ENCODE measurements around the gene ECHDC1. TPM values are rescaled to one million over a fixed set of nuclear protein-coding genes. Genes with fewer than 3 reads are reported as not detected.
"Not testable (repeated sequence)": the region's sequence is repeated elsewhere in the genome, so short reads cannot be mapped to it uniquely, and the experiment has no call there.

Gene ECHDC1
- total and polyA plus RNA-seq, 2 experiments from 2014 or later: 60.7 to 96.1 TPM

DNA sequence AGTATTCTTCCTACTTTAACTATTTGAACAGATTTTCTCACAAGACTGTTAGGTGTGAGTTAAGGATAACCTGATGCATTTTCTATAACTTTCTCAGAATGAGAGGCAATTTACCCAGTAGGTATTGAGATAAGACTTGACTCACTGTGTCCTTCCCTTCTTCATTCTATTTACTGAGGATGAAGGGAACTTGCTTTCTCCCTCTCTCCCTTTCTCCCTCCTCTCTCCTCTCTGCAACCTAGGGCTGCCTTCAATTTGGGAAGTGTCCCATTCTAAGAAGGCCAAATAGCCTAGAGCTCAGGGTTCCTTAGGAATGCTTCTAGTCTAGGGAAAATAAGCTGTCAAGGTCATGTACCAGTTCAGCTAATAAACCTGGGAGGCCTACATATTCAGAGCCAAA lies 3.2 kb downstream of the ECHDC1 start:
- Histone ChIP-seq H3K4me2 (peak overlapping the region; percentile 88), H3K79me2 (peaks cover 90% of the 10 kb centered on the region)

DNA sequence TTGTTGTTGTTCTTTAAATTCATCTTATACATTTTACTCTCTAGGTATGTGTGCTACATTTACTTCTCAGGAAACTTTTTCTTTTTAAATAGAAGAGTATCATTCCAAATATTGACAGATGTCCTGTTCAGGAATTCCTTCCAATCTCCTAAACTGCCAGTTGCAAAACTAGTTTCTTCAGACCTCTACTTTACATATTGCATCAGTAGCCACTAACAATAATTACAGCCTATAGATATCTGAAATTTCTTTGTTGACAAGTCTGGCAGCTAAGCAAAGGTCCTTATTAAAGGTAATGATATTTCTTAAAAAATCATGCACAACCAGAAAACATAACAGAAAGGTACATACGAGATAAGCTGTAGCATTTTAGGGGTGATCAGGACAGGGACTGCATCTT lies 4.5 kb downstream of the ECHDC1 start:
- Histone ChIP-seq H3K9me2 (replicated peaks; ENCODE audit: insufficient read depth) (no peaks in the 10 kb centered on the region), H3K36me3 (replicated peaks; ENCODE audit: insufficient read depth, low read depth) (no peaks in the 10 kb centered on the region), H3K4me3 (no peak overlapping the region), H3K9me3 (ENCODE audit: low read depth) (no peaks in the 10 kb centered on the region), H3K4me1 (ENCODE audit: insufficient read depth) (peaks cover 33% of the 10 kb centered on the region), H3K27ac (no peak overlapping the region), H4K20me1 (ENCODE audit: insufficient read depth, poor library complexity, severe bottlenecking) (peaks cover 52% of the 10 kb centered on the region), H3K4me2 (peak overlapping the region; percentile 2), H3K27me3 (no peaks in the 10 kb centered on the region), H2AFZ (no peak overlapping the region), H3K79me2 (peaks cover 91% of the 10 kb centered on the region)
- TF ChIP-seq EZH2 (IDR thresholded peaks at IDR 0.05; ENCODE audit: borderline replicate concordance): no peak
- no peak for TF ChIP-seq EZH2phosphoT487 (IDR thresholded peaks at IDR 0.05; ENCODE audit: low read depth, severe bottlenecking, unreplicated experiment)
- TF ChIP-seq, protein P1, sequence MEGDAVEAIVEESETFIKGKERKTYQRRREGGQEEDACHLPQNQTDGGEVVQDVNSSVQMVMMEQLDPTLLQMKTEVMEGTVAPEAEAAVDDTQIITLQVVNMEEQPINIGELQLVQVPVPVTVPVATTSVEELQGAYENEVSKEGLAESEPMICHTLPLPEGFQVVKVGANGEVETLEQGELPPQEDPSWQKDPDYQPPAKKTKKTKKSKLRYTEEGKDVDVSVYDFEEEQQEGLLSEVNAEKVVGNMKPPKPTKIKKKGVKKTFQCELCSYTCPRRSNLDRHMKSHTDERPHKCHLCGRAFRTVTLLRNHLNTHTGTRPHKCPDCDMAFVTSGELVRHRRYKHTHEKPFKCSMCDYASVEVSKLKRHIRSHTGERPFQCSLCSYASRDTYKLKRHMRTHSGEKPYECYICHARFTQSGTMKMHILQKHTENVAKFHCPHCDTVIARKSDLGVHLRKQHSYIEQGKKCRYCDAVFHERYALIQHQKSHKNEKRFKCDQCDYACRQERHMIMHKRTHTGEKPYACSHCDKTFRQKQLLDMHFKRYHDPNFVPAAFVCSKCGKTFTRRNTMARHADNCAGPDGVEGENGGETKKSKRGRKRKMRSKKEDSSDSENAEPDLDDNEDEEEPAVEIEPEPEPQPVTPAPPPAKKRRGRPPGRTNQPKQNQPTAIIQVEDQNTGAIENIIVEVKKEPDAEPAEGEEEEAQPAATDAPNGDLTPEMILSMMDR (IDR thresholded peaks at IDR 0.05; ENCODE audit: poor library complexity): no peak
- no peak for DNase-seq (ENCODE audit: low spot score)
- WGBS (ENCODE audit: low lambda C conversion rate, missing lambda C conversion rate): 65% methylated on average over 1 of the region's 1 CpG

More for the DNA sequence above, 3.2 kb downstream of the ECHDC1 start:
- H3K9me2 ChIP-seq (replicated peaks; ENCODE audit: insufficient read depth): no peaks in the 10 kb centered on the region
- TF ChIP-seq EZH2phosphoT487 (IDR thresholded peaks at IDR 0.05; ENCODE audit: low read depth, severe bottlenecking, unreplicated experiment) (no peak), EZH2 (IDR thresholded peaks at IDR 0.05; ENCODE audit: borderline replicate concordance) (no peak)
- TF ChIP-seq, protein P1 (IDR thresholded peaks at IDR 0.05; ENCODE audit: poor library complexity): no peak
- H4K20me1 ChIP-seq (ENCODE audit: insufficient read depth, poor library complexity, severe bottlenecking): peaks cover 47% of the 10 kb centered on the region
- H2AFZ ChIP-seq: no peak overlapping the region
- no peak overlapping the region for H3K4me3 ChIP-seq
- H3K36me3 ChIP-seq (replicated peaks; ENCODE audit: insufficient read depth, low read depth): no peaks in the 10 kb centered on the region
- no peak overlapping the region for H3K27ac ChIP-seq
- no peak for DNase-seq (ENCODE audit: low spot score)
- no peaks in the 10 kb centered on the region for H3K27me3 ChIP-seq
- peaks cover 33% of the 10 kb centered on the region for H3K4me1 ChIP-seq (ENCODE audit: insufficient read depth)
- no peaks in the 10 kb centered on the region for H3K9me3 ChIP-seq (ENCODE audit: low read depth)

DNA sequence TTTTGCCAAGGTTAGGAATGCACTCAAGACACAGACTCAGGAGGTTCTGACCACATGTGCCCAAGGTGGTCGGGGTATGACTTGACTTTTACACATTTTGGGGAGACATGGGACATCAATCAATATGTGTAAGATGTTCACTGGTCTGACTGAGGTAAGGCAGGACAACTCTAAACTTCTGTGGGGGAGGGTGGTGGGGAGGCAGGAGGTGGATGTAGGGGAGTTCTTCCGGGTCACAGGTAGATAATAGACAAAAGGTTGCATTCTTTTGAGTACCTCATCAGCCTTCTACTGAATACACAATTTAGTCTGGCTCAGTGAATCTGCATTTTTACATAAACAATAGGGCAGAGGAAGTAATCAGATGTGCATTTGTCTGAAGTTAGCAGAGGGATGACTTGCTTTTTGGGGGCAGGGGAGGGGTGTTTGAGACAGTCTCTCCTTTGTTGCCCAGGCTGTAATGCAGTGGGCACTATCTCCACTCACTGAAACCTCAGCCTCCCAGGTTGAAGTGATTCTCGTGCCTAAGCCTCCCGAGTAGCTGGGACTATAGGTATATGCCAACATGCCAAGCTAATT lies 10.9 kb downstream of the ECHDC1 start:
- H3K4me3 ChIP-seq: no peak overlapping the region
- TF ChIP-seq, protein P1 (IDR thresholded peaks at IDR 0.05; ENCODE audit: poor library complexity): no peak
- no peak for TF ChIP-seq EZH2 (IDR thresholded peaks at IDR 0.05; ENCODE audit: borderline replicate concordance)
- no peak for DNase-seq (ENCODE audit: low spot score)
- 68% methylated on average over 4 of the region's 4 CpGs for WGBS (ENCODE audit: low lambda C conversion rate, missing lambda C conversion rate)
- no peak overlapping the region for H3K4me2 ChIP-seq
- H3K9me2 ChIP-seq (replicated peaks; ENCODE audit: insufficient read depth): no peaks in the 10 kb centered on the region
- H2AFZ ChIP-seq: no peak overlapping the region
- no peaks in the 10 kb centered on the region for H3K36me3 ChIP-seq (replicated peaks; ENCODE audit: insufficient read depth, low read depth)
- no peaks in the 10 kb centered on the region for H3K27me3 ChIP-seq
- peaks cover 64% of the 10 kb centered on the region for H3K79me2 ChIP-seq
- peaks cover 8% of the 10 kb centered on the region for H3K4me1 ChIP-seq (ENCODE audit: insufficient read depth)
- H3K9me3 ChIP-seq (ENCODE audit: low read depth): no peaks in the 10 kb centered on the region
- no peak overlapping the region for H3K27ac ChIP-seq
- peaks cover 18% of the 10 kb centered on the region for H4K20me1 ChIP-seq (ENCODE audit: insufficient read depth, poor library complexity, severe bottlenecking)

DNA sequence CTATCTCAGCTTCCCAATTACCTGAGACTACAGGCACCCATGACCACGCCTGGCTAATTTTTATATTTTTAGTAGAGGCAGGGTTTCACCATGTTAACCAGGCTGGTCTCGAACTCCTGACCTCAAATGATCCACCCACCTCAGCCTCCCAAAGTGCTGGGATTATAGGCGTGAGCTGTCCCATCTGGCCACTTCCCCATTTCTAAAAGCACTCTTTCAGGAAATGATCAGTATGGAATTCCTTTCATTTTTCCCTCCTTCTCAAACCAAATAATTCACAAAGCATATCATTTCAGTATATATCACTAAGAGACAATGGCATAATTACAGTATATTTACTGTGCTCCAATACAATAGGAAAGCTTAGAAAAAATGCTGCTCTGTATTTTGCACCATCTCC lies 12.2 kb downstream of the ECHDC1 start:
- peaks cover 13% of the 10 kb centered on the region for H4K20me1 ChIP-seq (ENCODE audit: insufficient read depth, poor library complexity, severe bottlenecking)
- H2AFZ ChIP-seq; H3K9me3 ChIP-seq (ENCODE audit: low read depth); H3K27ac ChIP-seq; DNase-seq (ENCODE audit: low spot score); H3K4me1 ChIP-seq (ENCODE audit: insufficient read depth); H3K9me2 ChIP-seq (replicated peaks; ENCODE audit: insufficient read depth); H3K36me3 ChIP-seq (replicated peaks; ENCODE audit: insufficient read depth, low read depth); H3K27me3 ChIP-seq; H3K4me2 ChIP-seq; H3K4me3 ChIP-seq: not testable (repeated sequence)
- 87% methylated on average over 3 of the region's 3 CpGs for WGBS (ENCODE audit: low lambda C conversion rate, missing lambda C conversion rate)
- peaks cover 54% of the 10 kb centered on the region for H3K79me2 ChIP-seq

Measured in hepatocyte (in vitro differentiated cells).